HCEC 1CT (cell line): ENCODE results near the gene PHLDB3.
"Not testable (repeated sequence)": the region's sequence is repeated elsewhere in the genome, so short reads cannot be mapped to it uniquely, and the experiment has no call there.

Experiments
- DNase-seq: peaks from one replicate; pipeline ENCODE4 v3.0.0-alpha.2; 2017

Gene PHLDB3

DNA sequence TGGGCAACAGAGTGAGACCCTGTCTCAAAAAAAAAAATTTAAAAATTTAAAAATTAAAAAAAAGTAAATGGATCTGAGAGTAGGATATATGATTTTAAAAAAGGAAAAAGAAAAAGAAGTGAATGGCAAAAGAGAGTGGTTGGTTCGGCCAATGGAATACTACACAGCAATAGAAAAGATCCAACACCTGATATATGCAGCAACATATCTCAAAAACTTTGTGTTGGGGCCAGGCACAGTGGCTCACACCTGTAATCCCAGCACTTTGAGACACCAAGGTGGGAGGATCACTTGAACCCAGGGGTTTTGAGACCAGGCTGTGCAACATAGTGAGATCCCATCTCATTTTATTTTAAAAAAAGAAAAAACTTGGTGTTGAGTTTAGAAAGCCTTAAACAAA is 37.8 kb downstream of the PHLDB3 start:
- DNase-seq = no peak

DNA sequence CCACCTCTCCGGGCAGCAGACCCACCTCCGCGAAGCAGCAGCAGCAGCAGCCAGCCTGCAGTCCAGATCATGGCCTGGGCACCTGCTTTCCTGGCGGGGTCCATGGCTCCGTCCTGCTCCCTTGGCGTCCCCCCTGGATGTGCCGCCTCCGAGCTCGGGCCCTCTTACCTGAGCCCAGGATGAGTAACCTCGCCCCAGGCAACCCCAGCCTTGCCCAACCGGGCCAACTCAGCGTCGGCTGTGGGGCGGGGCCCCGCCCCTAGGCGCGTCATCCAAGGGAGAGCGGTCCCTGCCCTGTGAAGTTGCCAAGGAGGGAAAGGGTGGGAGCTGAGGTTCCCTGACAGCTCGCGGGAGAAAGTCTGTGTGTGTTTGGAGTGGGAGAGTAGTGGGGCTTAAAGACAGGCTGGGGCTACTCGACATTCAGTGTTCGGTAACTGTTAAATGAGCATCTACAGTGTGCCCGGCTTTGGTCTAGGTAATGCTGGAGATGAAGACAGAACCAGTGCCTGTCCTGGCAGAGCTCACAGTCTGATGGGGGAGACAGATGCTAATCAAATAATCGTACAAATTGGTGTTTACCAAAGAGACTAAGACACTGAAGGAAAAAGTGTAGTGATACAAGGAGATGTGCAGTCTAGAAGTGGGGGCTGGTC is 39.0 kb downstream of the PHLDB3 start, which contains the start of gene LYPD3:
TSS of gene LYPD3 (minus strand) at position 141 of the 653 bp plus-strand sequence. CDS start at position 104, 37 bp downstream.
- no peak for DNase-seq

DNA sequence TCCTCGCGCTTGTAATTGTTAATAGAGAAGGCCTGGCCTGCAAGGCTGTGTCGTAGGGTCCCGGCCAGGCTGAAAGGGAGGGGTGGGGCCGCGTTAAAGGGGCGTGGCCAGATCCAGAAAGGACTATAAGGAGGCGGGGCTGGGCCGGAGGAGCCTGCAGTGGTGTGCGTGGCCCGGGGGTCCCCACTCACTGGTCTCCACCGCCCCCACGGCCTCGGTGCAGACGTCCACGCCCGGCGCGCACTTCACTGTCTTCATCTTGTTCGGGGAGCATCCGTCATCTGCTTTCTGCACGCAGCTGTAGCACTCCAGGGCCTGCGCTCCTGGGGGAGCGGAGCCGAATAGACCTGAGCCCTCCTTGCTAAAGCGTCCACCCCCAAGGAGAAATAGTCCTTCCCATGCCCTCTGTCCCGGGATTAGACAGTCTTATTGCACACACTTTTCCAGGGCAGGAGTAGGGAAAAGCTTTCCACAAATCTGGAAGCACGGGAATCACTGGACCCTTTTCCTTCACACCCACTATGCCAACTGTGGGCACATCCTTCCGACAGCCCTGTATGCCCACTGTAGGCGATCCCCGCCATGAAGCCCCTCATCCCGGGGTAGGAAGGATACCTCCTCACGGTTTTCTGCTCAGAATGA is 40.3 kb downstream of the PHLDB3 start:
- no peak for DNase-seq

DNA sequence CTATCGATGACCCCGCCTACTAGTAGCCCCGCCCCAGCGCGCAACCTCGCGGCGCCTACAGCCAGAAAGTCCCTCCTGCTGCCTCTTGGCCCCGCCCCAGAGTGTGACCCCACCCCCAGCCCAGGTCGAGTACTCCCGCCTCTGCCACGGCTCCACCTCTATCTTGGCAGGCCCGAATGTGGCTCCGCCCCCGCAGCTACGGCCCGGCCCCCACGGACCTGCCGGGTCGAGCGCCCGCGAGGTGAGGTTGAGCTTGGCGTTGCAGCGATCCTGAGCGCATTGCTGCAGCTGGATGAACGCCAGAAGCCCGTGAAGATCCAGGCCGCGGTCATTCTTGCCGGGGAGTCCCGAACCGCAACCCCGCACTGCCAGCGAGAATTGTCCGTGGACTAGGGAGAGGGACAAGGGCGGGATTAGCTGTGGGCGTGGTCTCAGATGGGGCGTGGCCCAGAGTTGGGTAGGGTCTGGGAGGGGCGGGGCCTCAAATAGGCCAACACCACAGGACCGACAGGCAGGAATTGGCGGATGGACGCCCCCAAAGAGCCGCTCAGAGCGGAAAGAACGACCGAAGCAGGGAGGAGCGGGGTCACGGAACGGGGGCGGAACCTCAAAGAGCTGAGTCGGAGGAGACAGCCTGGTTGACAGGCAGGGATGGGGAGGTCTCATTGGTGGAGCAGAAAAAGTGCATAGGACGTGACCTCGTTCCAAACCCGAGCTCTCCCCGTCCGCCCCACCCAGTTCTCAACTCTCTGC is 41.0 kb downstream of the PHLDB3 start:
- peak; percentile 73 for DNase-seq

DNA sequence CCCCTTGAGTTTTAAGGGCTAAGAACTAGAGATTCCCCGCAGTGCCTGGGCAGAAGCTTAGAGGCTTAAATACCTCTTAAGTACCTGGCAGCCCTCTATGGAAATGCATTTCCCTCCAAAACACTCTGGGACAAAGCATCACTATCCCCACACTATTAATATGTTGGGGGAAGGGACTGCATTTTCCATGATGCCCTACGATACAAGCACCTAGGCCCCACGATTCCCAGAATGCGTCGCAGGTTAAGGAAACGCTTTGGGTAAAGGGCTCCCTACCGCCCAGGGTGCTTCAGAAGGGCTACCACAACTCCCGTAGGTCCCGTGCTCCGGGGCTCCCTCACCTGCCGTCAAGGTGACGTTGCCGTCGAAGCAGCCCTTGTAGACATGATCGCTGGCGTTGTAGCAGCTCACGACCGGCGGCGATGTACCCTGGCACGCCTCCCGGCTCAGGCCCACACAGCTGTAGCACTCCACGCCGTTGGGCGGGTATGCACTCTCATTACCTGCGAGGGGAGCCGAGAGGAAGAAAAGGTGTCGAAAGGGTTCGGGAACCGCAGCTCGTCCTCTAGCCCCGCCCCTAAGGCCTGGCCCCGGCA is 41.7 kb downstream of the PHLDB3 start:
- no peak for DNase-seq

DNA sequence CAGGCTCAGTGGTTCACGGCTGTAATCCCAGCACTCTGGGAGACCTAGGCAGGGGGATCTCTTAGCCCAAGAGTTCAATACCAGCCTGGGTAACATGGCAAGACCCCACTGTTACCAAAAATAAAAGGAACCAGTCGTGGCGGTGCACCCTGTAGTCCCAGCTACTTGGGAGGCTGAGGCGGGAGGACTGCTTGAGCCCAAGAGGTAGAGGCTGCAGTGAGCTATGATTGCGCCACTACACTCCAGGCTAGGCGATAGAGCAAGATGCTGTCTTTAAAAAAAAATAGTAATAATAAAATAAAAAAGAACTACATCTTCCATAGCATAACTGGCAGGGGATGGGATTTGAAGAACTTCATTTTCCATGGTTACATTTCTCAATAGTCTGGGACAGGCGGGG is 42.2 kb downstream of the PHLDB3 start:
- DNase-seq = no peak

DNA sequence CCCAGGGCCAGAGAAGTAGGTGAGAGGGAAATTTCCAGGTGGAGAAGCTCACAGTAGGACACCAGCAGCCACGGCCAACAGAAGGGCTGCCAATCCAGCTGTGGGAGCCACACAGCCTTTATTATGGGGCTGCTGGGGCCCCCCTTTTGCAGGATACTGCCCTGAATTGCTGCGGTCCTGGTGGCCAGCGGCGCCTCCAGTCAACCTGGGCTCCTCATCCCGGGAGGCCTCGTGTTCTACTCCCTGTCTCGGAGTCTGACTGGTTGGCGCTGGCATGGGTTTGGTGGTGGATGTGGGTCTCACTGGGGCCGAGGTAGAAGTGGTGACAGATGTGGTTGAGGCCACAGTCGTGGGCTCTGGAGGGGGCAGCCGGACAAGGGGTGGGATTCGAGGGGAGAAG is 43.2 kb downstream of the PHLDB3 start:
- DNase-seq = no peak

DNA sequence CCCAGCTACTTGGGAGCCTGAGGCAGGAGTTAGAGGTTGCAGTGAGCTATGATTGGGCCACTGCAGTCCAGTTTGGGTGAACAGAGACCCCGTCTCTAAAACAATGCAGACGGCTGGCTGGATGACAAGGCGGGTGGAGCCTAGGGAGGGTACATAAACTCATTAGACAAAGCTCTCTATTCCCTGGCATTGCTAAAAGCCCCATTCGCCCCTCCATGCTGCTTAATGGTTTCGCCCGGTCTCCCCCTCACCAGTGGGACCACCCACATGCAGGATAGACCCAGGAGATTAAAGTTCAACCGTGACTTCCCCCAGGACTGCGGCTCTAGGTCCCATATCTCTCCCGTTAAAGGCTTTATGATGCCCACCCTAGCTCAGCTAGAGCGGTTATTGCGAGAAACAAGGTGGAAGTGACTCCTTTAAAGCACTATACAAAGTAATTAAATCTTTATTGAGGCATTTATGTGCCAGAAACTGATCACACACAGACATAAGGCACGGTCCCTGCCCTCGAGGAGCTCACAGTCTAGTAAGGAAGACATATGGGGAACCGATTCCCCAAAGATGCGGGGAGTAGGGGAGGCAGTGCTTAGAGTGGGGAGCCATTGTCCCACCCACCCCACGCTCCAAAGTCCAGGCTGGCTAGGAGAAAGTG is 44.1 kb downstream of the PHLDB3 start:
- DNase-seq = no peak

DNA sequence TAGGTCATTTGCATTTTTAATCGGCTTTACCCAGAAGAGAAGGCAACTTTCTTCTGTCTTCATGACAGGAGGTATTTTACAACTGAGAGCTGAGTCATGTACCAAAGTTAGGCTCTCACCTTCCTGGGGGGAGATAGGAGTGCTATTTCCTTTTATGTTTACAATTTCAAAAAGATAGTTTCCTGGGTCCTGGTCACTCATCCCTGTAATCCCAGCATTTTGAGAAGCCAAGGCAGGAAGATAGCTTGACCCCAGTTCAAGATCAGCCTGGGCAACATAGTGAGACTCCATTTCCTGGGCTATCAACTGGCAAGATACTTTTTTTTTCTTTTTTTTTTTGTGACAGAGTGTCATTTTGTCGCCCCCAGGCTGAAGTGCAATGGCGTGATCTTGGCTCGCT is 46.7 kb downstream of the PHLDB3 start:
- DNase-seq = no peak

DNA sequence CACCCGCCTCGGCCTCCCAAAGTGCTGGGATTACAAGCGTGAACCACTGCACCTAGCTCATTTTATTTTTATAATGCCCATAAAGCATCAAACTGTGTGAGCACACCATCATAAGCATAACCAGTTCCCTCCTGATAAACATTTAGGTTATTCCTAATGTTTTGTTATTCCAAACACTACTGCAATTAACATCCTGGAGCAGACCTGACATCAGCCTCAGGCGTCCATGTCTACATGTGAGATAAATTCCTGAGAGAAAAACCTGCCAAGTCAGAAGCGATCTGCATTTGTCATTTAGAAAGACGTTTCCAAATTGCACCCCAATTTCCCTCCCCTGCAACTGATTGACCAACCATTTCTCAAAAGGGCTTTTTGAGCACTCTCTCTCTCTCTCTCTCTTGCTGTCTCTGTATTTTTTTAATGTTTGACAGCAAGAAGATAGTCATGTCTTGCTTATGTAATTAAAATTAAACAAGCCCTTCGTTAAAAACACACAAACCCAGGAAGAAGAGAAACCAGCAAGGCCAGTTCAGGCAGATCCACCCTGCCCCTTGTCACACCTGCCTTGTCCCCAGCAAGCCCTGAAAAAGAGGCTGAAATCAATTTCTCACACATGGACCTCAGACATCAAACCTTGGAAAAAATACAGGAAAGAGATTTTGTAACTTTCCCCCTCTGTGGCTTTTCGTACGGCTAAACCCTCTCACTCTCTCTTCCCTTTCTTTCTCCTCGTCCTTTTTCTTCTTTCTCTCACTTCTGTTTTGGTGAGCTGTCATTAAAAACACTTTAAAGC is 49.0 kb downstream of the PHLDB3 start:
- no peak for DNase-seq

DNA sequence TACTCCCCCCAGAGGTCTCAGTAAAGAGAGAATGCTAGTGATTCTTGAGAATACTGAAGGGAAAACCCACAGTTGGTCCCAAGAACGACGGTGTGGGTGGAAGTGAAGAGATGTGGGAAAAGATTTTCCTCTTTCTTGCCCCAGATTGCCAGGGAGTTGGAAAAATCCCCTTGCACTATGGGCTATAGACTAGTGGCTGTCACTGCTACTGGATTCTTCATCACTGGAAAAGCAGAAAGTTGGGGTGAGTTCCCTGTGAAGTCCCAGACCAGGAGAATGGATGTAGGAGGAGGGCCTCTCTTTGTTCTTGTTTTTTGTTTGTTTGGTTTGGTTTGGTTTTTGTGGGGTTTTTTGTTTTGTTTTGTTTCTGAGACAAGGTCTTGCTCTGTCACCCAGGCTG is 50.5 kb downstream of the PHLDB3 start:
- DNase-seq = no peak

DNA sequence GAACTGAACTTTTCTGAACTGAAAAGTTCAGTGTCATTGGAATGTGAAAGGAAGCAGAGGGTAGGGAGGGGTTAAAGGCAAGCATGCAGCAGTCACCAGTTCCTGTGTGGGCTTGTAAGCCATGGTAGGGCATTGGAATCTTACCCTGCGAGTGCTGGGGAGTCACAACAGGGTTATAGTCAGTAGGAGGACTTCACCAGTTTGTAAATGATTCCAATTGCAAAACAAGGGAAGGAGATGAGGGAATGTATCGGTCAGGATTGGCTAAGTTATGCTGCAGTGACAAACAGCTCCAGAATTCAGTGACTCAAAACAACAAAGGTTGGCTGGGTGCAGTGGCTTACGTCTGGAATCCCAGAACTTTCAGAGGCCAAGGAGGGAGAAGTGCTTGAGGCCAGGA is 52.0 kb downstream of the PHLDB3 start:
- DNase-seq = no peak

DNA sequence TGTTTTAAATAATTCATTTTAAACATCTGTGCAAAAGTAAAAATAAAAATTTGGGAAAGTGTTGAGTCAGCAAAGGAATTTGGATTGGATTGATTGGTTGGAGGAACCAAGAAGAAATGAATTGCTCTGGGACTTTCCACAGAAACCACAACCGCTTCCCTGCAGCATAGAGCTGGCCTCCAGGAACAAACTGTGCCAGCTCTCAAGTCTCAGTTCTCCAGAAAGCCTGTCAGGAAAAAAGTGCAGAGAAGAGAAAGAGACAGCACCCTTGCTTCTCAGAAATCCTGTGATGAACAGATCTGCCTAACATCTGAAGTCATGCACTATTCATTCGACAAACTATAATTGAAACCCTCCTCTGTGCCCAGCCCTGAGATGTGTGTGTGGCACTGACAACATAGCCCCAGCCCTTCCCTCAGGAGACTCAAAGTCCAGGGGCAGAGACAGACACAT is 54.0 kb downstream of the PHLDB3 start:
- DNase-seq = peak; percentile 21

DNA sequence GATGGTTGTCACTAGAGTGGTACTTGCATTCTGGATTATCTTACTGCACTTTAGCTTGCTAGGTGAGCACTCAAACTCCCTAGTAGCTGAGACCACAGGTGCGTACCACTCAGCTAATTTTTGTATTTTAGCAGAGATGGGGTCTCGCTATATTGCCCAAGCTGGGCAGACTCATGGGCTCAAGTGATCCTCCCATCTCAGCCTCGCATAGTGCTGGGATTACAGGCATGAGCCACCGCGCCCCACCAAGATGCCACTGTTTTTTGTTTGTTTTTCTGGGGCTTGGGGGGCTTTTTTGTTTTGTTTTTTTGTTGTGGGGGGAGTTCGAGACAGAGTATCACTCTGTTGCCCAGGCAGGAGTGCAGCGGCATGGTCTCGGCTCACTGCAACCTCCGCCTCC is 56.9 kb downstream of the PHLDB3 start:
- no peak for DNase-seq

DNA sequence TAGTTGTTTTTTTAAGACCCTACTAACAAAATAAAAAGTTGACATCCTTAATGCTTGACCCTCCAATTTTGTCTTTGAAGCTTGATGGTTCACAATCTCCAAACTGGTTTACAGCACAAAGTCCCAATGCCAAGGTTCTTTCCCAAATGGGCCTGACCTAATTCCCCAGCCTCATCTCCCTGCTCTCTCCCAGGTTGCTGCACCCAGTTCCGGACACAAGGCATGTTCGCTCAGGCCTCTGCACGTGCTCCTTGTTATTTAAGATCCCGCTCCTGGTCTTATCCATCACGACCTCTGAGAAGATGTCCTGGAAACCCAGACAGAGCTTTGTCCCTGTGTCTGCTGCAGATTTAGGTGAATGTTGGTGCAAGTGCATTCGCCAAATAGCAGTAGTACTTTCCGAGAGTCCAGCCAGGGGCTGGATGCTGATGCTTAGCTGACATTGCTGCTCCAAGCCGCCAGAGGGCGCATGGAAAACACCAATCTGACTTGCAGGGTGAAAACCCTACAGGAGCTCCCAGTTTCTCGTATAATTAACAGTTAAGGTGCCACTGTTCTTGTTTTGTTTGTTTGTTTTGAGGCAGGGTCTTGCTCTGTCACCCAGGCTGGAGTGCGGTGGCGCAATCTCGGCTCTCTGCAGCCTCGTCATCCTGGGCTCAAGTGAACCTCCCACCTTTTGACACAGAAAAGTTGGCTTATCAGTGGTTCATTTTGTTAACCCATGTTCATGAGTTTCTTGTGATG is 57.6 kb downstream of the PHLDB3 start:
- peak; percentile 54 for DNase-seq

DNA sequence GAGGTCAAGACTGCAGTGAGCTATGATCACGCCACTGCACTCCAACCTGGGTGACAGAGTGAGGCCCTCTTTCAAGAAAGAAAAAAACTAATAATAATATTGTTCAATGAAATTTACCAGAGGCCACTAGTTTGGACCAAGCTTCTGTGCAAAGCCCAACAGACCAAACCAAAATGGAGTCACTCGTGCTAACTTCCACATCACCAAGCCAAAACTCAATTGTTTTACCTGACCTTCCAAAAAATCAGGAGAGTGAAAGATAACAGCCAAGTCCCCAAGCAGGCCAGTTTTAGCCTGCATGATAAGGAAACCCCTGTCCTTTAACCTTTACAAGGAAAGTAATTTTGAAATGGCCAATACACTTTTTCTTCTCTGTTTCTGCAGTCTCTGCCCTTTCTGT is 59.1 kb downstream of the PHLDB3 start:
- DNase-seq = no peak

DNA sequence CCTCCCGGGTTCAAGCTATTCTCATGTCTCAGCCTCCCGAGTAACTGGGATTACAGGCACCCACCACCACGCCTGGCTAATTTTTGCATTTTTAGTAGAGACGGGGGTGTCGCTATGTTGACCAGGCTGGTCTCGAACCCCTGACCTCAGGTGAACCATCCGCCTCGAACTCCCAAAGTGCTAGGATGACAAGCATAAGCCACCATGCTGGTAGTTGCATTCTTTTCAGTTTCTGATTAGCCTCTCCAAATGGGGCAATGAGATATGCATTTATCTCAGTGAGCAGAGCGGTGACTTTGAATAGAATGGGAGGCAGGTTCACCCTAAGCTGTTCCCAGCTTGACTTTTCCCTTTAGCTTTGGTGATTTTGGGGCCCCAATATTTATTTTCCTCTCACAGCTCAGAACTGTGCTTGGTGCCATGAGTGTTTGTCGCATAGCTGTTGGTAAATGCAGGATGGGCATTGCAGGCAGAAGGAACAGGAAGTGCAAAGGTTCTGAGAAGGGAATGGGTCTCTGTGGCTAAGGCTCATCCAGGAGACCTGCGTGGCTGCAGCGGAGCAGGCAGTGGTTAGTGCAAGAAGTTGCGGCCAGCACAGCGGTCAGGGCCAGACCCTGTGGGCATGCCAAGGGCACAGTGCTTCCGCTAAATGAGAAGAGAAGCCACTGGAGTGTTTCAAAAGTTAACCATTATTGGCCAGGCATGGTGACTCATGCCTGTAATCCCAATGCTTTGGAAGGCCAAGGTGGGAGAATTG is 59.8 kb downstream of the PHLDB3 start:
- no peak for DNase-seq

DNA sequence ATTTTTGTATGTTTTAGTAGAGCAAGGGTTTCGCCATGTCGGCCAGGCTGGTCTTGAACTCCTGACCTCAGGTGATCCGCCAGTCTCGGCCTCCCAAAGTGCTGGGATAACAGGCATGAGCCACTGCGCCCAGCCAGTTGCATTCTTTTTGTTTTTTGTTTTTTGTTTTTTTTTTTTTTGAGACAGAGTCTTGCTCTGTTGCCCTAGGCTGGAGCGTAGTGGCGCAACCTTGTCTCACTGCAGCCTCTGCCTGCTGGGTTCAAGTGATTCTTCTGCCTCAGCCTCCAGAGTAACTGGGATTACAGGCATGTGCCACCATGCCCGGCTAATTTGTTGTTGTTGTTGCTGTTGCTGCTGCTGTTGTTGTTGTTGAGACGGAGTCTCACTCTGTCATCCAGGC is 60.5 kb downstream of the PHLDB3 start:
- not testable (repeated sequence) for DNase-seq

DNA sequence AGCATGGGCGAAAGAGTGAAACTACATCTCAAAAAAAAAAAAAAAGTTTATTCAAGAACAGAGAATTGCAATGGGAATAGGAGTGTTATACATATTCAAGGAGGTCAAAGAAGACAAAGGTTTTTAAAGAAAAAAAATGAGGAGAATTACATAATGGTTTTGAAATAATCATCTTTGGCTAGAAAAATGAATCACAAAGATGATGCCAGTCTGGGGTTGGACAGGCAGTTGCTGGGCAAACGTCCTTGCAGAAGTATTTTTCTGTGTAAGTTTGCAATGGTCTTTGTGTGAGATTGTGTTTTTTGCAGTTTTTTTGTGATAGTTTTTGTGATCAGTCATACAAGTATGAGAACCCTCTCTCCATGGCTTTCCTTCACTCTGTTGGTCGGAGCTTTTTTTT is 62.8 kb downstream of the PHLDB3 start:
- DNase-seq = no peak

DNA sequence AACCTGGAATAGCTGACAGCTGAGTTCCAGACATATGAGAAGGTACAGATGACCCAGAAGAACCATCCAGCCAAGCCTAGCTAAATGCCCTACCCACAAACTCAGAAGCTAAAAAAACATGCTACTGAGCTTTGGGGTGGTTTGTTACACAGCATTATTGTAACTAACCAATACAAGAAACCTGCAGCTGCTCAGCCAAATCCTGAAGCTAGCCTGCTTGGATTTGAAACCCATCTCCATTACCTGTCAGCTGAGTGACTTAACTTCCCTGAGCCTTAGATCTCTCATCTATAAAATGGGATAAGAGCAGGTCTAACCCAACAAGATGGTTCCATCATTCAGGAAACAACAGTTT is 64.9 kb downstream of the PHLDB3 start:
- DNase-seq = no peak
